Stimulated activated CD4-positive, alpha-beta T cell treated with anti-CD3 and anti-CD28 coated beads, TNF-alpha, amount 100 ng/mL, for 4 hours (primary cell): Measurements from ENCODE around the gene METTL25B.

ENCODE experiments used
- DNase-seq, 3 experiments: peaks; one replicate each; pipeline ENCODE4 v3.0.0-alpha.2; 2020; ENCODE audit warnings: low read depth in 3 of 3

Gene METTL25B

GRCh38 chr1:156767101-156767878, 39.0 kb downstream of the METTL25B start, which contains the start of gene PRCC:
Gene PRCC (plus strand): TSS chr1:156767535. CDS start chr1:156767772, 237 bp downstream.
- peak; percentile 80 to 97 (median 94) for DNase-seq

GRCh38 chr1:156767879-156768604, 39.8 kb downstream of the METTL25B start:
- no peak for DNase-seq

- DNase-seq, result no peak
Observed at GRCh38 chr1:156768610-156769295, 40.5 kb downstream of the METTL25B start.

- DNase-seq, result no peak
Observed at GRCh38 chr1:156772222-156772621, 44.0 kb downstream of the METTL25B start.

GRCh38 chr1:156772728-156773497, 44.6 kb downstream of the METTL25B start:
- no peak for DNase-seq

- DNase-seq, result no peak
Observed at GRCh38 chr1:156773607-156774006, 45.3 kb downstream of the METTL25B start.

GRCh38 chr1:156775799-156776198, 47.5 kb downstream of the METTL25B start:
- DNase-seq, result no peak

- DNase-seq, result no peak
Observed at GRCh38 chr1:156776942-156777341, 48.7 kb downstream of the METTL25B start.

- no peak for DNase-seq
Observed at GRCh38 chr1:156777573-156777972, 49.3 kb downstream of the METTL25B start.

- no peak for DNase-seq
Observed at GRCh38 chr1:156781585-156782186, 53.4 kb downstream of the METTL25B start.

GRCh38 chr1:156785458-156785857, 57.2 kb downstream of the METTL25B start:
- no peak for DNase-seq
